Adipocyte (in vitro differentiated cells): ENCODE results near the gene HOXB4.
A peak's percentile ranks its signal among the peaks of the same experiment; 100 is the strongest.

Experiments used
- DNase-seq: peaks from one replicate; pipeline ENCODE4 v3.0.0-alpha.2; 2015; ENCODE audit warnings: low read depth
- H3K27me3 ChIP-seq: replicated peaks from 2 replicates; pipeline ENCODE4 v1.7.0; 2013; ENCODE audit warnings: mild to moderate bottlenecking, low read length, moderate library complexity; ENCODE audit not compliant: control insufficient read depth, insufficient read depth
- H3K36me3 ChIP-seq: 2 replicates; pipeline ENCODE4 v1.7.0; 2013; ENCODE audit warnings: low read length, mild to moderate bottlenecking, moderate library complexity; ENCODE audit not compliant: control insufficient read depth, insufficient read depth, severe bottlenecking
- H3K4me1 ChIP-seq: 2 replicates; pipeline ENCODE4 v1.7.0; 2013; ENCODE audit warnings: mild to moderate bottlenecking, low read length, moderate library complexity; ENCODE audit not compliant: control insufficient read depth, insufficient read depth
- H3K4me3 ChIP-seq: 2 replicates; pipeline ENCODE4 v1.7.0; 2013; ENCODE audit warnings: mild to moderate bottlenecking, low read length, moderate library complexity
- H3K9ac ChIP-seq: 2 replicates; pipeline ENCODE4 v1.7.0; 2013; ENCODE audit warnings: mild to moderate bottlenecking, low read length, moderate library complexity
- H3K9me3 ChIP-seq: 2 replicates; pipeline ENCODE4 v1.7.0; 2013; ENCODE audit warnings: mild to moderate bottlenecking, low read length, moderate library complexity; ENCODE audit not compliant: control insufficient read depth

The HOXB4 gene

GRCh38 chr17:48620461-48621139 lies 42.5 kb upstream of the HOXB4 start:
- Histone ChIP-seq H3K4me1 (peaks cover 9% of the 10 kb centered on the region), H3K27me3 (peaks cover 82% of the 10 kb centered on the region), H3K9ac (no peak overlapping the region), H3K4me3 (no peak overlapping the region), H3K36me3 (no peaks in the 10 kb centered on the region), H3K9me3 (no peaks in the 10 kb centered on the region)
- no peak for DNase-seq

GRCh38 chr17:48619826-48620449 lies 41.8 kb upstream of the HOXB4 start:
- no peak overlapping the region for H3K9ac ChIP-seq
- no peak overlapping the region for H3K4me3 ChIP-seq
- H3K4me1 ChIP-seq, result peaks cover 9% of the 10 kb centered on the region
- no peak for DNase-seq
- peaks cover 85% of the 10 kb centered on the region for H3K27me3 ChIP-seq
- H3K36me3 ChIP-seq, result no peaks in the 10 kb centered on the region
- H3K9me3 ChIP-seq, result no peaks in the 10 kb centered on the region

- Histone ChIP-seq H3K9ac (no peak overlapping the region), H3K9me3 (no peaks in the 10 kb centered on the region), H3K27me3 (peaks cover 70% of the 10 kb centered on the region), H3K36me3 (no peaks in the 10 kb centered on the region), H3K4me3 (peak overlapping the region; percentile 80), H3K4me1 (peaks cover 9% of the 10 kb centered on the region)
- peak; percentile 92 for DNase-seq
These were observed 40.2 kb upstream of the HOXB4 start for GRCh38 chr17:48618256-48618896.

- H3K4me1 ChIP-seq, result peaks cover 9% of the 10 kb centered on the region
- H3K9me3 ChIP-seq, result no peaks in the 10 kb centered on the region
- H3K4me3 ChIP-seq, result peak overlapping the region; percentile 51
- DNase-seq, result no peak
- H3K9ac ChIP-seq, result no peak overlapping the region
- H3K36me3 ChIP-seq, result no peaks in the 10 kb centered on the region
- H3K27me3 ChIP-seq, result peaks cover 63% of the 10 kb centered on the region
These were observed 39.5 kb upstream of the HOXB4 start for GRCh38 chr17:48617471-48618255.

GRCh38 chr17:48616717-48617470 lies 38.7 kb upstream of the HOXB4 start:
- Histone ChIP-seq H3K36me3 (no peaks in the 10 kb centered on the region), H3K4me3 (no peak overlapping the region), H3K4me1 (peaks cover 9% of the 10 kb centered on the region), H3K27me3 (peaks cover 55% of the 10 kb centered on the region), H3K9ac (no peak overlapping the region), H3K9me3 (no peaks in the 10 kb centered on the region)
- no peak for DNase-seq

- H3K9ac ChIP-seq, result no peak overlapping the region
- H3K36me3 ChIP-seq, result no peaks in the 10 kb centered on the region
- H3K4me1 ChIP-seq, result peaks cover 12% of the 10 kb centered on the region
- no peak for DNase-seq
- H3K27me3 ChIP-seq, result peaks cover 47% of the 10 kb centered on the region
- H3K9me3 ChIP-seq, result no peaks in the 10 kb centered on the region
- H3K4me3 ChIP-seq, result no peak overlapping the region
These were observed 38.0 kb upstream of the HOXB4 start for GRCh38 chr17:48615963-48616716.

GRCh38 chr17:48615047-48615962 lies 37.2 kb upstream of the HOXB4 start, which contains the start of gene HOXB8:
Gene HOXB8 (minus strand): TSS chr17:48615292. CDS start chr17:48614704, 588 bp downstream.
- Histone ChIP-seq H3K4me1 (peaks cover 12% of the 10 kb centered on the region), H3K4me3 (peak within 1 kb of the TSS; percentile 75), H3K9ac (peak within 1 kb of the TSS; percentile 85), H3K36me3 (no peaks in the 10 kb centered on the region), H3K27me3 (peaks cover 40% of the 10 kb centered on the region), H3K9me3 (no peaks in the 10 kb centered on the region)
- DNase-seq, result no peak

GRCh38 chr17:48613862-48614694 lies 35.9 kb upstream of the HOXB4 start:
- H3K9me3 ChIP-seq, result no peaks in the 10 kb centered on the region
- peaks cover 22% of the 10 kb centered on the region for H3K4me1 ChIP-seq
- H3K36me3 ChIP-seq, result no peaks in the 10 kb centered on the region
- peaks cover 30% of the 10 kb centered on the region for H3K27me3 ChIP-seq
- no peak for DNase-seq
- H3K9ac ChIP-seq, result peak overlapping the region; percentile 85
- H3K4me3 ChIP-seq, result peak overlapping the region; percentile 75
